Measurements from ENCODE around the gene PYDC1. TPM values are rescaled to one million over a fixed set of nuclear protein-coding genes. Genes with fewer than 3 reads are reported as not detected.

PYDC1 gene
- polyA plus RNA-seq, 2 of the 4 experiments (the other 2 are of a cell fraction), result not detected

GRCh38 chr16:31190818-31191444 lies 26.0 kb downstream of the PYDC1 start:
- DNase-seq (ENCODE audit: low read depth in 1 of 2, low spot score in 1 of 2) (no peak), FAIRE-seq (no peak), ATAC-seq (peak in 1 of 2 experiments; percentile 4; a peak in 1 of 6 replicates)
- Histone ChIP-seq H3K4me1 (no peaks in the 10 kb centered on the region), H3K9me3 (no peaks in the 10 kb centered on the region), H3K4me2 (no peak overlapping the region), H3K4me3 (no peak overlapping the region), H3K27ac (no peak overlapping the region)
- TF ChIP-seq NFE2L2 (conservative IDR thresholded peaks at IDR 0.05; ENCODE audit: low read length) (no peak), TFCP2L1 (CRISPR knock-in tag; IDR thresholded peaks at IDR 0.05) (peak; percentile 79; the same call in 1 of the 2 replicates), CTCF (IDR thresholded peaks at IDR 0.05) (no peak), ZNF302 (CRISPR knock-in tag; IDR thresholded peaks at IDR 0.05) (no peak), HMGXB4 (CRISPR knock-in tag; IDR thresholded peaks at IDR 0.05; ENCODE audit: borderline replicate concordance) (no peak), MAFK (IDR thresholded peaks at IDR 0.05; ENCODE audit: partially characterized antibody) (no peak), KDM5A (IDR thresholded peaks at IDR 0.05) (no peak), HOXA7 (CRISPR knock-in tag; IDR thresholded peaks at IDR 0.05) (peak; percentile 61; the same call in 1 of the 2 replicates)
- ChIA-PET CTCF (interaction anchor here (1.2 to 2.2 kb wide), 6 partner anchors 7 to 206 kb away, joined by 3 to 8 read pairs (median 5); partner anchors contain the start of genes FUS, HSD3B7 and PYCARD), POLR2A (interaction anchor here (0.6 to 2.1 kb wide), 3 partner anchors 11 to 33 kb away, joined by 3 to 17 read pairs (median 5); partner anchors contain the start of genes FUS and PYCARD)
- WGBS (ENCODE audit: missing lambda C conversion rate), result 88% methylated on average over 11 of the region's 17 CpGs

- TF ChIP-seq FOSL2 (IDR thresholded peaks at IDR 0.05) (no peak), FOSL2 (CRISPR knock-in tag; IDR thresholded peaks at IDR 0.05) (no peak), KDM1A (IDR thresholded peaks at IDR 0.05; ENCODE audit: low read depth) (no peak), RARB (CRISPR knock-in tag; IDR thresholded peaks at IDR 0.05) (0 out of 2 replicates have a peak, but pooled peaks have one; percentile 44), ZSCAN20 (CRISPR knock-in tag; IDR thresholded peaks at IDR 0.05) (no peak), FOSB (CRISPR knock-in tag; IDR thresholded peaks at IDR 0.05) (0 out of 2 replicates have a peak, but pooled peaks have one; percentile 20), POLR2AphosphoS2 (conservative IDR thresholded peaks at IDR 0.05; ENCODE audit: low read length) (no peak), TFCP2L1 (CRISPR knock-in tag; IDR thresholded peaks at IDR 0.05) (peak; percentile 62; the same call in 1 of the 2 replicates), HES2 (IDR thresholded peaks at IDR 0.05) (no peak), KDM5A (IDR thresholded peaks at IDR 0.05) (no peak), ESRRA (IDR thresholded peaks at IDR 0.05; ENCODE audit: borderline replicate concordance, low read length) (no peak)
- DNase-seq (ENCODE audit: low read depth in 1 of 2, low spot score in 1 of 2), result no peak
- Histone ChIP-seq H3K4me1 (0 out of 3 replicates have a peak, but pooled peaks cover 3% of the 10 kb centered on the region), H3K4me3 (no peak overlapping the region), H3K9me3 (no peaks in the 10 kb centered on the region), H3K4me2 (no peak overlapping the region), H3K27ac (no peak overlapping the region)
- FAIRE-seq, result no peak
- no peak for ATAC-seq
- 94% methylated on average over 12 of the region's 12 CpGs for WGBS (ENCODE audit: missing lambda C conversion rate)
- ChIA-PET CTCF (interaction anchor here (1.2 to 2.2 kb wide), 4 partner anchors 8 to 48 kb away, joined by 4 to 8 read pairs (median 7); partner anchors contain the start of genes FUS and PYCARD), POLR2A (interaction anchor here (1.7 to 2.1 kb wide), 2 partner anchors 10 to 12 kb away, joined by 5 to 17 read pairs; partner anchors contain the start of genes FUS and PYCARD)
Measured at GRCh38 chr16:31190061-31190460, 26.9 kb downstream of the PYDC1 start.

GRCh38 chr16:31189412-31189778 lies 27.5 kb downstream of the PYDC1 start:
- DNase-seq (ENCODE audit: low read depth in 1 of 2, low spot score in 1 of 2), result no peak
- Histone ChIP-seq H3K4me3 (no peak overlapping the region), H3K4me1 (0 out of 3 replicates have a peak, but pooled peaks cover 3% of the 10 kb centered on the region), H3K27ac (no peak overlapping the region), H3K9me3 (no peaks in the 10 kb centered on the region), H3K4me2 (no peak overlapping the region)
- ChIA-PET POLR2A (interaction anchor here (1.7 to 2.1 kb wide), 2 partner anchors 9 to 13 kb away, joined by 5 to 17 read pairs; partner anchors contain the start of genes FUS and PYCARD), CTCF (interaction anchor here (1.9 to 2.2 kb wide), 3 partner anchors 9 to 47 kb away, joined by 6 to 8 read pairs (median 8); partner anchors contain the start of gene PYCARD)
- FAIRE-seq, result no peak
- 85% methylated on average over 2 of the region's 2 CpGs for WGBS (ENCODE audit: missing lambda C conversion rate)
- no peak for ATAC-seq
- TF ChIP-seq POLR2A (IDR thresholded peaks at IDR 0.05; ENCODE audit: low read length) (no peak), MAZ (IDR thresholded peaks at IDR 0.05; ENCODE audit: borderline replicate concordance, low read depth, low read length) (no peak), MYC (IDR thresholded peaks at IDR 0.05; ENCODE audit: borderline replicate concordance, low read length) (no peak), RFX5 (IDR thresholded peaks at IDR 0.05) (no peak), NPAS2 (CRISPR knock-in tag; IDR thresholded peaks at IDR 0.05; ENCODE audit: borderline replicate concordance) (no peak), CBX8 (IDR thresholded peaks at IDR 0.05) (no peak), TFCP2L1 (CRISPR knock-in tag; IDR thresholded peaks at IDR 0.05) (peak; percentile 52; the same call in 1 of the 2 replicates), RARB (CRISPR knock-in tag; IDR thresholded peaks at IDR 0.05) (peak; percentile 57; the same call in 1 of the 2 replicates), CEBPB (IDR thresholded peaks at IDR 0.05) (no peak), HEYL (CRISPR knock-in tag; IDR thresholded peaks at IDR 0.05) (no peak), ZSCAN20 (CRISPR knock-in tag; IDR thresholded peaks at IDR 0.05) (no peak), RCOR1 (IDR thresholded peaks at IDR 0.05; ENCODE audit: low read depth, low read length) (no peak), HOXA7 (CRISPR knock-in tag; IDR thresholded peaks at IDR 0.05) (peak; percentile 79), ZFP36 (IDR thresholded peaks at IDR 0.05; ENCODE audit: borderline replicate concordance, partially characterized antibody) (no peak), PHF8 (IDR thresholded peaks at IDR 0.05; ENCODE audit: borderline replicate concordance, low read depth) (no peak), ELK1 (IDR thresholded peaks at IDR 0.05; ENCODE audit: low read depth, low read length) (no peak)
